Smooth muscle cell (in vitro differentiated cells): ENCODE data around the gene SOBP. TPM values are rescaled to one million over a fixed set of nuclear protein-coding genes. Genes with fewer than 3 reads are reported as not detected.

Experiments
- DNase-seq: peaks from one replicate; lab custom pipeline; 2025; ENCODE audit not compliant: unreplicated experiment; lab: John Stamatoyannopoulos, UW
- H2AFZ ChIP-seq: fragments of 200-600 bp; sonication (generic); 2 replicates; pipeline ENCODE4 v1.6.0; 2016; ENCODE audit warnings: antibody characterized with exemption, low read depth, mild to moderate bottlenecking
- H3F3A ChIP-seq: fragments of 200-600 bp; sonication (generic); 2 replicates; pipeline ENCODE4 v1.6.0; 2017; ENCODE audit warnings: antibody characterized with exemption, low read depth
- H3K27ac ChIP-seq: fragments of 200-600 bp; sonication (generic); 2 replicates; pipeline ENCODE4 v1.5.1; 2016; ENCODE audit warnings: low read depth, mild to moderate bottlenecking
- H3K27me3 ChIP-seq: fragments of 200-600 bp; sonication (generic); 2 replicates; pipeline ENCODE4 v1.6.1; 2016; ENCODE audit warnings: low read depth, mild to moderate bottlenecking
- H3K36me3 ChIP-seq: fragments of 200-600 bp; sonication (generic); 2 replicates; pipeline ENCODE4 v1.5.1; 2016; ENCODE audit warnings: low read depth
- H3K4me1 ChIP-seq: fragments of 200-600 bp; sonication (generic); 2 replicates; pipeline ENCODE4 v1.5.1; 2016; ENCODE audit warnings: low read depth
- H3K4me2 ChIP-seq: fragments of 200-600 bp; sonication (generic); 2 replicates; pipeline ENCODE4 v1.6.0; 2016; ENCODE audit warnings: mild to moderate bottlenecking
- H3K4me3 ChIP-seq: fragments of 200-600 bp; sonication (generic); 2 replicates; pipeline ENCODE4 v1.5.1; 2016; ENCODE audit warnings: mild to moderate bottlenecking
- H3K79me2 ChIP-seq: fragments of 200-600 bp; sonication (generic); 2 replicates; pipeline ENCODE4 v1.6.0; 2016; ENCODE audit warnings: low read depth, mild to moderate bottlenecking
- H3K9ac ChIP-seq: fragments of 200-600 bp; sonication (generic); 2 replicates; pipeline ENCODE4 v1.6.0; 2016; ENCODE audit warnings: low read depth
- H3K9me3 ChIP-seq: fragments of 200-600 bp; sonication (generic); replicated peaks from 2 replicates; pipeline ENCODE4 v1.5.1; 2016; ENCODE audit warnings: low read depth
- H4K20me1 ChIP-seq: fragments of 200-600 bp; sonication (generic); 2 replicates; pipeline ENCODE4 v1.6.0; 2016; ENCODE audit warnings: low read depth
- CTCF ChIP-seq: fragments of 200-600 bp; sonication (generic); IDR thresholded peaks from 2 replicates; pipeline ENCODE4 v1.5.1; 2017; ENCODE audit warnings: borderline replicate concordance, mild to moderate bottlenecking, antibody characterized with exemption; ENCODE audit not compliant: insufficient read depth, poor library complexity, severe bottlenecking
- WGBS: methylation state at CpG from one replicate; pipeline ENCODE4 v1.1.7; 2016; ENCODE audit warnings: low lambda C conversion rate; 5-methylcytosine and 5-hydroxymethylcytosine counted together
- polyA plus RNA-seq: library from polyadenylated mRNA; unstranded; fragments of >200 nt; fragmentation: Nextera tagmentation; extraction: Ambion mirVana; gene quantifications from 2 replicates; pipeline ENCODE4 v1.2.1, GENCODE V29; 2016
- total RNA-seq: library from RNA; depleted of rRNA; stranded (reverse); fragments of >200 nt; gene quantifications from 2 replicates; pipeline ENCODE4 v1.2.3, GENCODE V29; 2014

Gene SOBP
- total and polyA plus RNA-seq, 2 experiments from 2014 or later, result 0.67 to 4.0 TPM

GRCh38 chr6:107632381-107633136 is 142.6 kb downstream of the SOBP start:
- no peaks in the 10 kb centered on the region for H3F3A ChIP-seq
- H3K4me3 ChIP-seq, result no peak overlapping the region
- no peaks in the 10 kb centered on the region for H3K79me2 ChIP-seq
- H3K4me2 ChIP-seq, result no peak overlapping the region
- no peaks in the 10 kb centered on the region for H3K36me3 ChIP-seq
- no peaks in the 10 kb centered on the region for H3K4me1 ChIP-seq
- no peaks in the 10 kb centered on the region for H4K20me1 ChIP-seq
- no peaks in the 10 kb centered on the region for H3K9me3 ChIP-seq
- H2AFZ ChIP-seq, result no peak overlapping the region
- no peak overlapping the region for H3K27ac ChIP-seq
- no peak for DNase-seq
- no peak for TF ChIP-seq CTCF
- 98% methylated on average over 2 of the region's 2 CpGs for WGBS
- H3K9ac ChIP-seq, result no peak overlapping the region
- peaks cover 25% of the 10 kb centered on the region for H3K27me3 ChIP-seq

- Histone ChIP-seq H3K36me3 (no peaks in the 10 kb centered on the region), H3F3A (no peaks in the 10 kb centered on the region), H3K27ac (no peak overlapping the region), H3K27me3 (peaks cover 25% of the 10 kb centered on the region), H3K4me1 (no peaks in the 10 kb centered on the region), H3K4me2 (peak overlapping the region; percentile 80), H3K4me3 (no peak overlapping the region), H3K9ac (no peak overlapping the region), H2AFZ (no peak overlapping the region), H4K20me1 (no peaks in the 10 kb centered on the region), H3K79me2 (no peaks in the 10 kb centered on the region), H3K9me3 (no peaks in the 10 kb centered on the region)
- no peak for TF ChIP-seq CTCF
- WGBS, result 93% methylated on average over 26 of the region's 39 CpGs
- DNase-seq, result no peak
Observed at GRCh38 chr6:107633680-107634323, 143.9 kb downstream of the SOBP start.

- H3K4me1 ChIP-seq, result no peaks in the 10 kb centered on the region
- no peak overlapping the region for H3K9ac ChIP-seq
- H3K79me2 ChIP-seq, result no peaks in the 10 kb centered on the region
- H3K27ac ChIP-seq, result no peak overlapping the region
- WGBS, result 18% methylated on average over 41 of the region's 101 CpGs
- H2AFZ ChIP-seq, result no peak overlapping the region
- DNase-seq, result no peak
- H3K27me3 ChIP-seq, result peaks cover 25% of the 10 kb centered on the region
- H3K4me2 ChIP-seq, result peak overlapping the region; percentile 80
- H4K20me1 ChIP-seq, result no peaks in the 10 kb centered on the region
- H3K4me3 ChIP-seq, result peak overlapping the region; percentile 44
- no peaks in the 10 kb centered on the region for H3F3A ChIP-seq
- H3K9me3 ChIP-seq, result no peaks in the 10 kb centered on the region
- H3K36me3 ChIP-seq, result no peaks in the 10 kb centered on the region
- no peak for TF ChIP-seq CTCF
Observed at GRCh38 chr6:107634324-107635056, 144.6 kb downstream of the SOBP start.
